Left forelimb (tissue), 1 donor: ENCODE results near the gene BEAN1.
"Not testable (repeated sequence)": the region's sequence is repeated elsewhere in the genome, so short reads cannot be mapped to it uniquely, and the experiment has no call there.

Experiments
- DNase-seq: peaks from one replicate; pipeline ENCODE4 v3.0.0-alpha.2; 2018; ENCODE audit warnings: low spot score

Gene BEAN1

GRCh38 chr16:66486199-66486772, 59.2 kb downstream of the BEAN1 start:
- DNase-seq: peak; percentile 12

- DNase-seq: peak; percentile 70
Observed at GRCh38 chr16:66486773-66487579, 59.9 kb downstream of the BEAN1 start.

- DNase-seq: peak; percentile 53
Observed at GRCh38 chr16:66487580-66488275, 60.6 kb downstream of the BEAN1 start.

- DNase-seq: peak; percentile 22
Observed at GRCh38 chr16:66488505-66488904, 61.4 kb downstream of the BEAN1 start.

GRCh38 chr16:66489385-66489784, 62.3 kb downstream of the BEAN1 start:
- DNase-seq: peak; percentile 17

- peak; percentile 33 for DNase-seq
Observed at GRCh38 chr16:66489818-66490217, 62.7 kb downstream of the BEAN1 start.

GRCh38 chr16:66490774-66491715, 64.0 kb downstream of the BEAN1 start:
- no peak for DNase-seq

- no peak for DNase-seq
Observed at GRCh38 chr16:66491716-66492064, 64.6 kb downstream of the BEAN1 start.

- no peak for DNase-seq
Observed at GRCh38 chr16:66493490-66494401, 66.7 kb downstream of the BEAN1 start.

GRCh38 chr16:66494916-66495315, 67.8 kb downstream of the BEAN1 start:
- no peak for DNase-seq

- DNase-seq: no peak
Observed at GRCh38 chr16:66495440-66495839, 68.3 kb downstream of the BEAN1 start.

- not testable (repeated sequence) for DNase-seq
Observed at GRCh38 chr16:66496226-66496625, 69.1 kb downstream of the BEAN1 start.

- DNase-seq: not testable (repeated sequence)
Observed at GRCh38 chr16:66497921-66498320, 70.8 kb downstream of the BEAN1 start.

GRCh38 chr16:66501563-66501962, 74.5 kb downstream of the BEAN1 start:
- not testable (repeated sequence) for DNase-seq

- no peak for DNase-seq
Observed at GRCh38 chr16:66502020-66502913, 75.2 kb downstream of the BEAN1 start.

GRCh38 chr16:66503030-66503429, 75.9 kb downstream of the BEAN1 start:
- DNase-seq: no peak

- no peak for DNase-seq
Observed at GRCh38 chr16:66503612-66504011, 76.5 kb downstream of the BEAN1 start.

GRCh38 chr16:66507731-66508239, 80.7 kb downstream of the BEAN1 start:
- DNase-seq: peak; percentile 18

GRCh38 chr16:66508248-66508913, 81.3 kb downstream of the BEAN1 start:
- peak; percentile 42 for DNase-seq
